CD4-positive, alpha-beta T cell treated with Interleukin-2 at 100 ng/mL for 4 hours (primary cell): Measurements from ENCODE around the gene STYXL2.

Source experiments
- DNase-seq: peaks from one replicate; pipeline ENCODE4 v3.0.0-alpha.2; 2020; ENCODE audit warnings: low spot score

Gene STYXL2

DNA sequence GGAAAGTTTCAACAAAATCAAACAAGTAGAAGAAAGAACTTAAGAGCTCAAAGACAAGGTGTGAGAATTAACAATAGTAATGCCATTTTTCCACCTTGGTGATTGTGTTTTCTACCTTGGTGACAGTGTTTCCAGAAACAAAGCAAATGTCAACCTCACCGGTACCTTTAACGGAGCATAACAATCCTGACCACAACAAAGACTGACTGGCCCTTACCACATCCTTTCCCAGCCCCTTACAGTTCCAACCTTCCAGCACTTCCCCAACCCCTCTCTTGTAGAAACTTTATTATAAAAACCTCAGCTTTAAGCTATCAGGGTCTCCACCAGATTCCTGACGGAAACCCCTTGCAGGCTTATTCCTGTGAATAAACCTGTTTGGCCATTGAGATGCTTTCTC is 16.7 kb downstream of the STYXL2 start:
- peak; percentile 32 for DNase-seq

GRCh38 chr1:167111868-167112709 is 18.2 kb downstream of the STYXL2 start:
- DNase-seq = no peak

- no peak for DNase-seq
Observed at GRCh38 chr1:167114725-167115124, 20.9 kb downstream of the STYXL2 start.

- no peak for DNase-seq
Observed at GRCh38 chr1:167115655-167116054, 21.8 kb downstream of the STYXL2 start.

GRCh38 chr1:167116174-167116573 is 22.3 kb downstream of the STYXL2 start:
- no peak for DNase-seq

- no peak for DNase-seq
Observed at GRCh38 chr1:167117225-167117624, 23.4 kb downstream of the STYXL2 start.

- DNase-seq = no peak
Observed at GRCh38 chr1:167118188-167118587, 24.3 kb downstream of the STYXL2 start.

- DNase-seq = no peak
Observed at GRCh38 chr1:167119696-167120095, 25.8 kb downstream of the STYXL2 start.

GRCh38 chr1:167120899-167121298 is 27.0 kb downstream of the STYXL2 start:
- no peak for DNase-seq

GRCh38 chr1:167121375-167122120 is 27.7 kb downstream of the STYXL2 start:
- peak; percentile 8 for DNase-seq

- DNase-seq = no peak
Observed at GRCh38 chr1:167122121-167122480, 28.2 kb downstream of the STYXL2 start.

DNA sequence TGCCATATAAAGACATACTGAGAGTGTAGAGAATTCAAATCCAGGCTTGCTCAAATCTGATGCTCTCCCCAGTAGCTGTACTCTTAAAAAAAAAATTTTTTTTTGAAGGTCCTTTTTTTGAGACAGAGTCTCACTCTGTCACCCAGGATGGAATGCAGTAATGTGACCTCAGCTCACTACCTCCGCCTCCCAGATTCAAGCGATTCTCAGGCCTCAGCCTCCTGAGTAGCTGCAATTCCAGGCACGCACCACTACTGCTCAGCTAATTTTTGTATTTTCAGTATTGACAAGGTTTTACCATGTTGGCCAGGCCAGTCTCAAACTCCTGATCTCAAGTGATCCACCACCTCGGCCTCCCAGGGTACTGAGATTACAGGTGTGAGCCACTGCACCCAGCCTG is 28.7 kb downstream of the STYXL2 start:
- no peak for DNase-seq

DNA sequence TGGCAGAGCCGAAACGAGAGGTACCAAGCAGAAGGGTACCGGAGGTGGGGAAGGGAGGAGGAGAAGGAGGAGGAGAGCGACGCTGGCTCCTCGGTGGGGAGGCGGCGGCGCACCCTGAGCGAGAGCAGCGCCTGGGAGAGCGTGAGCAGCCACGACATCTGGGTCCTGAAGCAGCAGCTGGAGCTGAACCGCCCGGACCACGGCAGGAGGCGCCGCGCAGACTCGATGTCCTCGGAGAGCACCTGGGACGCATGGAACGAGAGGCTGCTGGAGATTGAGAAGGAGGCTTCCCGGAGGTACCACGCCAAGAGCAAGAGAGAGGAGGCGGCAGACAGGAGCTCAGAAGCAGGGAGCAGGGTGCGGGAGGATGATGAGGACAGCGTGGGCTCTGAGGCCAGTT is 32.4 kb downstream of the STYXL2 start:
- no peak for DNase-seq

- DNase-seq = no peak
Observed at GRCh38 chr1:167126811-167127210, 32.9 kb downstream of the STYXL2 start.

GRCh38 chr1:167127236-167127635 is 33.4 kb downstream of the STYXL2 start:
- no peak for DNase-seq

DNA sequence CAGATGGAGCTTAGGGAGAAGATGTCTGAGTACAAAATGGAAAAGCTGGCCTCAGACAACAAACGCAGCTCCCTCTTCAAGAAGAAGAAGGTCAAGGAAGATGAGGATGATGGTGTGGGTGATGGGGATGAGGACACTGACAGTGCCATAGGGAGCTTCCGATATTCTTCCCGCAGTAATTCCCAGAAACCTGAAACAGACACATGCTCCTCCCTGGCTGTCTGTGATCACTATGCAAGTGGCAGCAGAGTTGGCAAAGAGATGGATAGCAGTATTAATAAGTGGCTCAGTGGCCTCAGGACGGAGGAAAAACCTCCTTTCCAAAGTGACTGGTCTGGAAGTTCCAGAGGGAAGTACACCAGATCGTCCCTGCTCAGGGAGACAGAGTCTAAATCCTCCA is 33.8 kb downstream of the STYXL2 start:
- DNase-seq = no peak

DNA sequence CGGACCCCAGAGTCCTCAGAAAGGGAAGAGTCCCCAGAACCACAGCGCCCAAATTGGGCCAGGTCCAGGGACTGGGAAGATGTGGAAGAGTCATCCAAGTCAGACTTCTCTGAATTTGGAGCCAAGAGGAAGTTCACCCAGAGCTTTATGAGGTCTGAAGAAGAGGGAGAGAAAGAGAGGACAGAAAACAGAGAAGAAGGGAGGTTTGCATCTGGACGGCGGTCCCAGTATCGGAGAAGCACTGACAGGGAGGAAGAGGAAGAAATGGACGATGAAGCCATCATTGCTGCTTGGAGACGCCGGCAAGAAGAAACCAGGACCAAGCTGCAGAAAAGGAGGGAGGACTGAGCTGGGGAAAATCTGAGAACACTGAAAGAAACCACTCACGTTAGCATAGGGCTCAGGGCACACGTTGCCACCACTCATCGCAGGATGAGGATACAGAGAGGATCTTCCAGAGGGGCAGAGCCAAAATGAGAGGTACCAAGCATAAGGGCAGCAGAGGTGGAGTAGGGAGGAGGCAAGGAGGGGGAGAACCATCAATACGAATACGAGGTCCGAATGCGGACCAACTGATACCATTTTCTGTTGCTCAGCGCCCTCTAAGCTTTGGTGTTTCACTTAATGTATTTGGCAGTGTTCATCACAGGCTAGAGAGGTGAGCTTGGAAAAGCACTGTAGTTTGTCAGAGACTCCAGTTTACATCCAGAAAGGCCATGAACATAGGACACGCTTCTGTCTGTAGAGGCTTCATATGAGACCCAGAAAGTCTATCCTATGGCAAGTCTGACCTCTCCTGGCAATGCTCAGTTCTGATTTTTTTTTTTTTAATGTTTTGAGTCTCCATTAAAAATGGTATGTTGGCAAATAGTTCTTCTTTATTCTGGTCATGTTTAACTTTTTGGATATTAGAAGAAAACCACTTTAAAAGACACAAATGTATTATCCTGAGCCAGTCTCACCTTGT is 34.7 kb downstream of the STYXL2 start:
- DNase-seq = no peak

DNA sequence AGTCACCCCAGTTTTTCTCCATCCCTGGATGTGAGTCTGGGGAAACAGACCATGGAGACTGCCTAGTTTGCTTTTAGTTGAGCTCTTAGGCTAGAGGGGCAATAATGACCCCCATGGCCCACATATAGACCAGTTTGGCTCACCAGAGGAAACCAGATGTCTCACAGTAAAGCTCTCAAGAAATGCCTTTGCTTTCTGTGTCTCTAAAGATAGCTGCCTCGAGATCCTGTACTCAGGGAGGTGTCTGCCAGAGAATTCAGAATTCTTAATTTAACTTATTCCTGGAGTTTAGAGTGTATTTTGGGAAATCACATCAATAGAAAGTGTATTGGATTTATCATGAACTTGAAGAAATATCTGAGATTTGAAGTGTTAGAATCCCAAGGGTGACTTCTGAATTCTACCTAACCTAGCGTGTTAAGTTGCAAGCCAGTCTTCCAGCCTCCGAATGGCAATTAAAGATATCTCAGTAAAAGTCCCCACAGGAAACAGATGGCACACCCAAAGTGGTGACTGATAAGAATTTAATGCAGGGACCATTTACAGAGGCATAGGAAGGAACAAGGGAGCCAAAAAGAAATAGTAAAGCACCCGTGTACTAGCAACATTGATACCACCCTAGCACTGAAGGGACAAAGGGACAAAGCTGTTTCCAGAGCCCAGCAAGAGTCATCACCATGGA is 37.1 kb downstream of the STYXL2 start:
- DNase-seq = no peak

DNA sequence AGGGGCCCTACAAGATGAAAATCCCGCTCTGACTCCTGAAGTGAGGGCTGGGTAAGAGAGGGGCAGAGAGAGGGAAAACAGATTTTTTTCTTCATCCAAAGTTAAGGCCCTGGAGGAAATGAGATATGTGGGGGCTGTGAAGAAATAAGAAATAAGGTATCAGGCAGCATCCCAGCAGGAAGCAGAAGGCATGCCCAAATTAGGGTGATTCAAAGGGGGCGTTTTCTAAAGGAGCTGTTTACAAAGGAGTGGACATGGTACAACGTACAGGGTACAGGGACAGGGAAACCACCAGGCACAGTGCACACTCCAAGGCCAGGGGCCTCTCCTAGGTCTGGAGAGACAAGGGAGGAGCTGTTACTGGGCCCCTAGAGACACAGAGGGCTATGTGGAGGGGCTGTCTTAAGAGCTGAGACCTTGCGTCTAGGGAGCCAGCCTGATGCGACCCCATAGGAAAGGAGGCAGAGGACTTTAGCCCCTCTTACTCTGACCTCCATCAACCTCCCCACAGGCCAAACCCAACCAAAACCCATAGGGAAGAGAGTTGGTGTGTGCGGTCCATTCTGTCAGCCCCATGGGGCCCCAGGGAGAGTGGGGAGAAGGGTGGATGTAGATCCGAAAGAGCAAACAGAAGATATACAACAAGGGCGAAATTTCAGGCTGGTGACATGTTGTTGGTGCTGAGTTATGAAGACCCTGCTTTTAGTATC is 38.6 kb downstream of the STYXL2 start:
- DNase-seq = no peak

GRCh38 chr1:167135281-167135840 is 41.5 kb downstream of the STYXL2 start:
- DNase-seq = no peak

DNA sequence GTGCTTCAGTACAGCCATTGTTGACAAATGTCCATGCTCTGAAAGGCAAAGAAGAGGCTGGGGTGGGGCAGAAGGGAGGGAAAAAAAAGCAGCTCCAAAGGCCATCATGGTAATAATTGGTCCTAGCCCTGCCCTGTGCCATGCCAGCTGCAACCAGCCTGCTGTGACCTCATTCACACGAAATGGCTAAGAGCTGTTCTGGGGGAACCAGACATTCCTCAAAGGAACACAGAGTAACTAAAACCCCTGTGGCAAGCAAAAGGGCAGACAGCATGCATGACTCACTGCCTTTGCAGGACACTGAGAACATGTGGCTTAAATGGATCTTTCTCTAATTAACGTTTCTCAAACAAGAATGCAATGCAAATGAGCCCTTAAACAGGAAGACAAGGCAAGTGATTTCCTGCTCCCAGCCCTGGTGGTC is 42.3 kb downstream of the STYXL2 start:
- DNase-seq = no peak
